NOMO-1 treated with DMSO at 0.1 percent for 48 hours (cell line): ENCODE measurements around the gene SETD2.

Source experiments
- DNase-seq: peaks from one replicate; lab custom pipeline; 2025; ENCODE audit not compliant: unreplicated experiment; lab: John Stamatoyannopoulos, UW

The SETD2 gene

GRCh38 chr3:46998852-46999515 is 164.9 kb downstream of the SETD2 start:
- DNase-seq = no peak

DNA sequence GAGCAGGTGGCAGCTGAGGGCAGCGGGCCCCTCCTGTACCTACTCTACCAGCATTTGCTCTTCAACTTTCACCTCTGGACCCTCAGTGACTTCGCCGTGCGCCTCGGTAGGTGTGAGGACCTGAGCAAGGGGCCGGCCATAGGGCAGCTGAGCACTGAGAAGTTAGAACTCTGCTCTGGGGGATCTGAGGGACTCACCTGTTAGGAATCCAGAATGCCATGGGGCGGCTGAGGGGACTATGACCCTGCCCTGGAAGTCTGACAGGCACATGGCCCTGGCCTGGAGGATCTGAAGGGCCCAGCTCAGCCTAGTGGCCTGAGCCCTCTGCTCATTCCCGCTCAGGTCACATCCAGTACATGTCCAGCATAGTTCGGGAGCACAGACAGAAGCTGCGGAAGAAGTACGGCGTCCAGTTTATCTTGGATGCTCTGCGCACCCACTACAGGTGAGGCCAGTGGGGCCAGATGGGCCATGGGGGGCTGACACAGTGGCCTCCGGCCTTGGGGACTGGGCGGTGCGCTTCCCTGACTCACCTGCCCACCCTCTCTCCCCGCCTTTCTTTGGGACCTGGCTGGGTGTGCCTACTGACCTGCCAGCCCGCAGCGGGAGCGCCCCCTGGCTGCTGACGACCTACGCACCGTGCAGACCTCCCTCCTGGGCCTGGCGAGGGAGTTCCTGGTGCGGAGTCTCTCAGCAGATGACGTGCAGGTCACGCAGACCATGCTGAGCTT is 165.6 kb downstream of the SETD2 start:
- DNase-seq = peak; percentile 44

GRCh38 chr3:46997453-46998091 is 166.3 kb downstream of the SETD2 start:
- DNase-seq = no peak

- no peak for DNase-seq
Observed at GRCh38 chr3:46996689-46997452, 167.0 kb downstream of the SETD2 start.

GRCh38 chr3:46995901-46996562 is 167.9 kb downstream of the SETD2 start:
- no peak for DNase-seq

GRCh38 chr3:46994801-46995731 is 168.8 kb downstream of the SETD2 start:
- no peak for DNase-seq

DNA sequence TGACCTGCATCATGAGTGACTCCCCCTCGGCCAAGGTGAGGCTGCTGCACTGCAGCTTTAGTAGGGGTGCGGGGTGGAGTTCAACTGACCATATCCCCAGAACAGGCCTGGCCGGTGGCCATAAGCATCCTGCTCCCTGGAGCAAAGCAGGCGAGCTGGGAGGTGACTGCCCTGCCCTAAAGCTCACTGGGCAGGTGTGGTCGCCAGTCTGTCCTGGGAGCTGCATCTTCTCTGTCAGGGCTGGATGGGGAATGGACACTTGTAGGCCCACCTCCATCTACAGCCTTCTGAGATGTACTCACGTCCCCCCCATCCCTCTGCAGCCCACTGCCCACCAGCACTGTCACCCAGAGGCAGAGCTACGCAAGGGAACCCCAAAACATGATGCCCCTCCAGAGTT is 169.9 kb downstream of the SETD2 start:
- DNase-seq = no peak

GRCh38 chr3:46993292-46993691 is 170.6 kb downstream of the SETD2 start:
- DNase-seq = no peak

GRCh38 chr3:46992231-46992630 is 171.7 kb downstream of the SETD2 start:
- no peak for DNase-seq

GRCh38 chr3:46991406-46992165 is 172.3 kb downstream of the SETD2 start:
- DNase-seq = no peak

DNA sequence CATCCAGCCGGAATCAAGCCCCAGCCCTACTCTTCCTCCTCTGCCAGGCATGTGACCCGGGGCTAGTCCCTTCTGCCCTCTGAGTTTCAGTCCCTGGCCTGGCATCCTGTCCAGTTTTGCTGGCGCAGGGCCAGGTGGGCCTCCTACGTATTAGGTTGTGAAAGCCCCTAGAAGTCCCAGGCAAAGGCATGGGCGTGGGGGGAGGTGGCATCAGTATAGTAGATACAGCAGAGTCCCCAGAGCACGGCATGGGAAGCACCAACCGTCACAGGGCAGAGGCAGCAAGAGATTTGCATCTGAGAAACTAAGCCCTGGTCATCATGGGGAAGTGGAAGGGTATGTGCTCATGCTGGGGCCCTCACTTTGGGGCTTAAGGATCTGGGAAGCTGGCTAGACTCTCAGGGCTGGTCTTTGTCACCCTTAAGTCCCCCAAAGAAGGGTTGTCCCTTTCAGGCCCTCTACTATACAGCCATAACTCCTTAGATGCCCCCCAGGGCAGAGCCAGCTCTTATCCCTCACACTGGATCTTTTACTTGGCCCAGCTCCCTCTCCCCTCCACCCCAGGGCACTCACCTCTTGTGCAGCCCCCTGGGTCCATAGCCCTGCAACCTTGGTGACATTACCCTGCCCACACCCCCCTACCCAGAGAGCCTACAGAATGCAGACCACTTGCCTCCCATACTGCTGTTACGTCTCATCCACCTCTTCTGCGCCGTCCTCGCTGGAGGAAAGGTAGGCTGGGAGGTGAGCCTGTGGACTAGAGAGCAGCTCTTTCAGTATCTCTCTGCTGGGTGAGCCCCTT is 173.1 kb downstream of the SETD2 start:
- DNase-seq = peak; percentile 63

DNA sequence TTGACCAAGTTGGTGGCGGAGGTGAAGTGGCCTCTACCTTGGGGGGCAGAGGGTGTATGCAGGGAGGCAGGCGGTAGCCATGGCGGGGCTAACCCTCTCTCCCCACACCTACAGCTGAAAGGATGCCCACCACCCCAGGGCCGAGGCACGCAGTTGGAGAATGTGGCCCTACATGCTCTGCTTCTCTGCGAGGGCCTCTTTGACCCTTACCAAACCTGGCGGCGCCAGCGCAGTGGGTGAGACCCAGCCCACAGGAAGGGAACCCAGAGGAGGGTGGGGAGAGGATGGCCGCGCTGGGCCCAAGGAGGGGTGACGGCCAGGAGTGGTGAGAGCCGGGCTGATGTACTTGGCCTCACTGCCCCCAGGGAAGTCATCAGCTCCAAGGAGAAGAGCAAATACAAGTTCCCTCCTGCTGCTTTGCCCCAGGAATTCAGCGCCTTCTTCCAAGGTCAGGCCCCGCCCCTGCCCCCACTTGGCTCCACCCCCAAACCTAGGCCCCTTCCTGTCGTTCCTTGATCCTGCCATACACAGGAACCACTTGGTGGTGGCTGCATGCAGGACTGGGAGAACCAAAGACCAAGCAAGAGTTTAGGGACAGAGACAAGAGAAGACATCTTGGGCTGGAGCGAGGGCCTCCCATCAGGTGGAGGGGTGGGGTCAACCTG is 174.6 kb downstream of the SETD2 start:
- DNase-seq = no peak

DNA sequence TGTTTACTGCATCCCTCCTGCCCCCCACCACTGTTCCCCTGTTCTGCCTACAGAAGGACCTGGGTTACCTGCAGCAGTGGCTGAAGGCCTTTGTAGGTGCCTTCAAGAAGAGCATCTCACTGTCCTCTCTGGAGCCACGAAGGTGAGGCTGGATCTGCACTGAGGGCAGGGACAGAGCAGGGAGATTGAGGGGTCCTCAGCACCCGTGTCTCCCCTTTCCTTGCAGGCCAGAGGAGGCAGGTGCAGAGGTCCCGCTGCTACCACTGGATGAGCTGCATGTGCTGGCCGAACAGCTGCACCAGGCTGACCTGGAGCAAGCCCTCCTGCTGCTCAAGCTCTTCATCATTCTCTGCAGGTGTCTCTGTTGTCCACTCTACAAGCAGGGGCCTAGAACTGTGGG is 175.3 kb downstream of the SETD2 start:
- no peak for DNase-seq

- DNase-seq = peak; percentile 82
Observed at GRCh38 chr3:46987743-46988401, 176.0 kb downstream of the SETD2 start.

DNA sequence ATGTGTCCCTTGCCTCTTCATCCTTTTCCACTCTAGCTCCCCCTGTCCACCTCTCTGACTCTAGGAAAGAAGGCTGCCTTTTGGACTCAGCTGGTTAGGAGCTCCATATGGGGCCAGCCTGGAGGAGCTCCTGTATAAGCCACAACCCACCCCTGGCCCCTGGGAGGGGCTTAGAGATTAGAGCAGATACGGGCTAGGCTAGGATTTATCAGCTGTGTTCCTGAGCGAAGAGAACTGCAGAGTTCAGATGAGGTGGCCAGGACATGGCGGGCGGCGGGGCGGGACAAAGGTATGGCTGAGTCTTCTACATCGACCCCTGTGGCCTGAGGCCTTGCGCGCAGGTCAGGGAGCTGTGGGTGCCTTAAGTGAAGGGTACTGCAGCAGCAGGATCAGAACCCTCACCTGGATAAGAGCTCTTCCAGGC is 176.6 kb downstream of the SETD2 start:
- no peak for DNase-seq

DNA sequence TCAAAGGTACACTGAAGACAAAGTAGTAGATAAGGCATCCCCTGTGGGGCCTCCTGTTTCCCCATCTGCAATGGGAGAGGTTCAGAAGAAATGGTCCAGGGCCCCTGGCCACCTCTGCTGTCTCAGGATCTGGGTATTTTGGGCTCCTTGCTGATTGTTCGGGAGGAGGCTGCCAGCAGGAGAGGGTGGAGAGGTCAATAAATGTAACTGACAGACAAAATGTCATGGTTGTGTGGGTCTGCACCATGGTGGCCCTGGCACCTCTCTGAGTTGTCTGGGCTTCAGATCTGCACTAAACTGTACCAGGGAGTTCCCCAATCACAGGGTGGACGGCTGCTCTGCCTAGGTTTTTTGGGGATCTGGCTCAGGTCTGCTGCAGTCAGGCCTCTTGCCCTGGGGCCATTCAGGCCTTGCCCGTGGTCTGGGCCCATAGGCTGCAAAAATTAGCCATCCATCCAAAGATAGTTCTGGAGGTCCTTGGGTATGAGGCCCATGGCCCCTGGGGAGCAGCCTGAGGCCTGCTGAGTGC is 177.1 kb downstream of the SETD2 start:
- no peak for DNase-seq
